GM18499 (cell line): ENCODE results near the gene VASH2.
"Not testable (repeated sequence)": the region's sequence is repeated elsewhere in the genome, so short reads cannot be mapped to it uniquely, and the experiment has no call there.

ENCODE experiments used
- ATAC-seq: cut with Tn5 transposase; IDR thresholded peaks from one replicate; pipeline ENCODE4 v1.9.1; 2021; ENCODE audit warnings: moderate number of reproducible peaks; ENCODE audit not compliant: insufficient read depth, unreplicated experiment

VASH2 gene

DNA sequence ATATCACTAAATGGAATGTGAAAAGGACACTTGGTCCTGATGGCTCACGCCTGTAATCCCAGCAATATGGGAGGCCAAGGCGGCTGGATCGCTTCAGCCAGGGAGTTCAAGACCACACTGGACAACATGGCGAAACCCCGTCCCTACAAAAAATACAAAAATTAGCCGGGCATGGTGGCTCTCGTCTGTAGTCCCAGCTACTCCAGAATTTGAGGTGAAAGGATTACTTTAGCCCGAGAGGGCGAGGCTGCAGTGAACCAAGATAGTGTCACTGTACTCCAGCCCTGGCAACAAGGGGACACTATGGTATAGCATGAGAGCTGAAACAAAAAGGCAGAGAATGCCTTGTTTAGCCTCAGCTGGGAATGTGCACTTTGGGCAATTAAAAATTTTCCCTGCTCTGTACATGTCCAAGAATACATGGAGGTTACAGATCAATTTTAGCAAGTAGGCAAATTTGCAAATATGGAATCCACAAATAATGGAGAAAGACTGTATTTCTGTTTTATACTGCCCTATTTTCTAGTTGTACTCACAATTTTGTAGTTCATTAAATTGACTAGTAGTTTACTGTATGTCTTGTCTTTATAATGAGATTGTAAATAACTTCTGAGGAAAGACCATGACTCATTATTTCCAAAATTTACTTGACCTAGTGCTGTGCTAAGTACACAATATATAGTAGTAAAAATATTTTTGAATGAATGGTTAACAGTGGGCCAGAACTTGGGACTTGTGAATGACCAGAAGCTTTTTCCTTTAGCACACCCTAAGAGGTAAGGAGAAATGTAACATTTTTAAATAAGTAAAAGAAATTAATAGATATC is 67.3 kb downstream of the VASH2 start:
- ATAC-seq, result no peak

DNA sequence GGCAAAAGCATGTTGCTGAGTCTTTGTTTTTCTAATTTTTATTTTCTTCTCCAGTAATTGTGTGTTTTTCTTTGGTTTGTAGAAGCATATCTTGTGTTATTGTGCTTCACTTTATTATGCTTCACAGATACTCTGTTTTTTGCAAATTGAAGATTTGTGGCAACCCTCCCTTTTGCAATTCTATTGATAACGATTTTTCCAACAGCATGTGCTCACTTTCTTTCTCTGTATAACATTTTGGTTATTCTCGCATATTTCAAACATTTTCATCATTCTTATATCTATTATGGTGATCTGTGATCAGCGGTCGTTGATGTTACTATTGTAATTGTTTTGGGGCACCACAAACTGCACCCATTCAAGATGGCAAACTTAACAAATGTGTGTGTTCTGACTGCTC is 69.1 kb downstream of the VASH2 start:
- no peak for ATAC-seq

DNA sequence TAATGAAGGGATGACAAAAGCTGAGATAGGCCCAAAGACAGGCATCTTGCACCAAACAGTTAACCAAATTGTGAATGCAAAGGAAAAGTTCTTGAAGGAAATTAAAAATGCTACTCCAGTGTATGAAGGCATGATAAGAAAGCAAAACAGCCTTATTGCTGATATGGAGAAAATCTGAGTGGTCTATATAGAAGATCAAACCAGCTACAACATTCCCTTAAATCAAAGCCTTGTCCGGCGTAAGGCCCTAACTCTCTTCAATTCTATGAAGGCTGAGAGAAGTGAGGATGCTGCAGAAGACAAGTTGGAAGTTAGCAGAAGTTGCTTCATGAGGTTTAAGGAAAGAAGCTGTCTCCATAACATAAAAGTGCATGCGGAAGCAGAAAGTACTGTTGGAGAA is 69.7 kb downstream of the VASH2 start:
- no peak for ATAC-seq

DNA sequence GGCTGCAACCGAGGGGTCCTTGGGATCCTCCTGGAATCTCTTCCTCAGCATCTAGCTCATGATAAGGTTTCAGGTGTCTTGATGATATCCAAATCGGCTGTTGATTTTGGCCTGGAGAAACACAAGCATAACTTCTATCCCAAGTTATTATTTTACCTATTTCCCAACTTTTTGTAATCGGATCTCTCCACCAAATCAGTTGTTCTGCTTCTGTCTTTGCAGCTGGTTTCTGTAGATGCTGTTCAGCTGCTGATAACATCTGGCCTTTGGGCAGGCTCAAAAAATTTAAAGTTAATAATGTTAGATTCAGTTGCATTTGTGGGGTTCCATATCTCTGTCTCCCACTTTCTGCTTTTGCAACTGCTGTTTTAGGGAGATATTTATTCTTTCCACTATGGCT is 76.7 kb downstream of the VASH2 start:
- ATAC-seq, result not testable (repeated sequence)

DNA sequence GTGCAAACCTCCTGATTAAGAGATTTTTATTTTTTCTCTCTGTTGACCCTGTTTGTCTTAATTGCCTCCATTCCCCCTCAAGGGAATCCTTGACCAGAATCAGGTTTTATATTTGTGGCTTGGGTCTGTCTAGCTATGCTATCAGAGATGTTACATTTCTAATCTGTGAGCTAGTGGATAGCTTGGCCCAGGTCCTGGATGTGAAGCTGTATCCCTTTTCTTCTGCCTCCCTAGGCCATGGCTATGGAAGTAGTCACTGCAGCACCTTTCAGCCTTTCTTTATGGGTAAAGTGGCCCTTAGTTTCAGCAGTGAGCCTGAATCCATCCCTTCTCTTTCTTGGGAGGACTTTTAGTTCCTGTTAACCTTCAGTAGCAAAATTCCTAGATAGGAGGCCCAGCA is 82.3 kb downstream of the VASH2 start:
- no peak for ATAC-seq

DNA sequence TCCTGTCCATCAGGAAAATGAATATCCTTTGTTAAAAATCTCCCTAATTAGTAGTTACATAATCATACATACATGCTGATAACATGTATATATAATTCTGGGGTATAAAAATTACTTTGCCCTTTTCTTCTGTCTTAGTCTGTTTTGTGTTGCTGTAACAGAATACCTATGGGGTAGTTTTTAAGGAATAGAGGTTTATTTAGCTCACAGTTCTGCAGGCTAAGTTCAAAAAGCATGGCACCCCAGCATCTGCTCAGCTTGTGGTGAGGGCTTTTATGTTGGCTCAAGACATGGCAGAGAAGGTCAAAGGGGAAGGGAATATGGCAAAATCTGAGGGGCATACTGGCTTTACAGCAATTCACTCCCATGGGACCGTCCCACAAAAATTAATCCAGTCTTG is 84.4 kb downstream of the VASH2 start:
- ATAC-seq, result no peak

DNA sequence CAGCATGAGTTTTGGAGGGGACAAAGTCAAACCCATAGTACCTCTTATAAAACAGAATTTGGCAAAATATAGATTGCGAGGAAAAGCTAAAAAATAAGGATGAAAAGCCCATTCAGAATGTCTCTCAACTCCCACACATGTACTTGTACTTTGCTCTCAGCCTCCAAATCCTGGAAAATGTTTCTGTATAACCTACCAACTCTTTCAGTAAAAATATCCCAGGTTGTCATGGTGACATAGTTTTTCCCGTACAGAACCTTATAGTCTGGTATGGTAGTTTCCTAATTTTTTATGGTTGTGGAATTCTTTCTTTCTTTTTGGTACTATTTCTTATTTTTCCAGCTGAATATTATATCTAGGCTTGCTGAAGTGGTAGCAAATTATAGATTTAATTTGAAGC is 85.2 kb downstream of the VASH2 start:
- ATAC-seq, result no peak
